ENCODE results near the gene ERC1.
"Not testable (repeated sequence)": the region's sequence is repeated elsewhere in the genome, so short reads cannot be mapped to it uniquely, and the experiment has no call there.

The ERC1 gene

DNA sequence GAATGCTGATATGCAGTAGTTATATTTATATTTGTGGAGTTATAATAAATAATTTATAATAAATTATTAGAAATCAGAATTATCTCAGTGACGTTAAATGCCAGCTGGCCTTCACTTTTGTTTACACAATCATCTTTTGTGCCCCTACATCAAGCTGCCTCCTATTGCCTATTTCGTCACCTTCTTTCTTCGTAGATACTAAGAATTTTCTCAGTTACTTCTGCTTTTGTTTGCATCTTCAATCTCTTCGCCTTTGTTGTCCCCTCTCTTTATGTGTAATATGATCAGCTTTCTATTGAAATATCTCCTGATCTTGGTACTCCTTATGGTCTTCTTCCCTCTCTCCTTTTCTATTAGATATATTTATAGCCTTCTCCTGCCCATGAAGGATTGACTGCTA is 197.0 kb downstream of the ERC1 start:
- H3K27me3 ChIP-seq, result no peaks in the 10 kb centered on the region
- peaks cover 22% of the 10 kb centered on the region for H3K36me3 ChIP-seq
- no peak overlapping the region for H3K27ac ChIP-seq
- H3K4me3 ChIP-seq (ENCODE audit: low read depth in 1 of 2, low read length in 1 of 2), result no peak overlapping the region
- no peaks in the 10 kb centered on the region for H3K9me3 ChIP-seq
- TF ChIP-seq, protein P1, sequence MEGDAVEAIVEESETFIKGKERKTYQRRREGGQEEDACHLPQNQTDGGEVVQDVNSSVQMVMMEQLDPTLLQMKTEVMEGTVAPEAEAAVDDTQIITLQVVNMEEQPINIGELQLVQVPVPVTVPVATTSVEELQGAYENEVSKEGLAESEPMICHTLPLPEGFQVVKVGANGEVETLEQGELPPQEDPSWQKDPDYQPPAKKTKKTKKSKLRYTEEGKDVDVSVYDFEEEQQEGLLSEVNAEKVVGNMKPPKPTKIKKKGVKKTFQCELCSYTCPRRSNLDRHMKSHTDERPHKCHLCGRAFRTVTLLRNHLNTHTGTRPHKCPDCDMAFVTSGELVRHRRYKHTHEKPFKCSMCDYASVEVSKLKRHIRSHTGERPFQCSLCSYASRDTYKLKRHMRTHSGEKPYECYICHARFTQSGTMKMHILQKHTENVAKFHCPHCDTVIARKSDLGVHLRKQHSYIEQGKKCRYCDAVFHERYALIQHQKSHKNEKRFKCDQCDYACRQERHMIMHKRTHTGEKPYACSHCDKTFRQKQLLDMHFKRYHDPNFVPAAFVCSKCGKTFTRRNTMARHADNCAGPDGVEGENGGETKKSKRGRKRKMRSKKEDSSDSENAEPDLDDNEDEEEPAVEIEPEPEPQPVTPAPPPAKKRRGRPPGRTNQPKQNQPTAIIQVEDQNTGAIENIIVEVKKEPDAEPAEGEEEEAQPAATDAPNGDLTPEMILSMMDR (IDR thresholded peaks at IDR 0.05), result no peak
- no peaks in the 10 kb centered on the region for H3K4me1 ChIP-seq (ENCODE audit: control insufficient read depth in 1 of 2, insufficient read depth in 1 of 2, low read depth in 1 of 2, low read length in 1 of 2)

DNA sequence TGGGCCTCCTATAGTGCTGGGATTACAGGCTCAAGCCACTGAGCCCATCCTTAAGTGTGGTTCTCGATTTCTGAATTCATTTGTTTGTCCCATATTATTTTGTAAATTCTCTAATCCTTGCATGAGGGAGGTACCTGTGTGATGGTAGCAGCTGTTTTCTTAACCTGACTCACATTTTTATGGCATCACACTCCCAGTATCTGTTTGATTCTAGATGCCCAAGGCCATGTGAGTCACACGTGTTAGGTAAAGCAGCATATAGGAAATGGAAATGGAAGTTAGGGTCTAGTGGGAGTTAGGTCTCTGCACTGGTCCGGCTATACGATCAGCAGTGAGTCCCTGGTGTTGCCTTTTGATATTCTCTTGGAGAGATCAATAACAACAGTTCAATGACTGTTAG is 198.1 kb downstream of the ERC1 start:
- no peaks in the 10 kb centered on the region for H3K4me1 ChIP-seq (ENCODE audit: control insufficient read depth in 1 of 2, insufficient read depth in 1 of 2, low read depth in 1 of 2, low read length in 1 of 2)
- no peak overlapping the region for H3K4me3 ChIP-seq (ENCODE audit: low read depth in 1 of 2, low read length in 1 of 2)
- no peaks in the 10 kb centered on the region for H3K27me3 ChIP-seq
- no peaks in the 10 kb centered on the region for H3K9me3 ChIP-seq
- H3K27ac ChIP-seq, result no peak overlapping the region
- TF ChIP-seq, protein P1 (IDR thresholded peaks at IDR 0.05), result no peak
- peaks cover 15% of the 10 kb centered on the region for H3K36me3 ChIP-seq

GRCh38 chr12:1195513-1195912 is 204.5 kb downstream of the ERC1 start:
- Histone ChIP-seq H3K4me1 (ENCODE audit: control insufficient read depth in 1 of 2, insufficient read depth in 1 of 2, low read depth in 1 of 2, low read length in 1 of 2) (no peaks in the 10 kb centered on the region), H3K36me3 (peaks cover 4% of the 10 kb centered on the region), H3K9me3 (no peaks in the 10 kb centered on the region), H3K27ac (no peak overlapping the region), H3K4me3 (ENCODE audit: low read depth in 1 of 2, low read length in 1 of 2) (no peak overlapping the region), H3K27me3 (no peaks in the 10 kb centered on the region)
- TF ChIP-seq, protein P1 (IDR thresholded peaks at IDR 0.05), result no peak

DNA sequence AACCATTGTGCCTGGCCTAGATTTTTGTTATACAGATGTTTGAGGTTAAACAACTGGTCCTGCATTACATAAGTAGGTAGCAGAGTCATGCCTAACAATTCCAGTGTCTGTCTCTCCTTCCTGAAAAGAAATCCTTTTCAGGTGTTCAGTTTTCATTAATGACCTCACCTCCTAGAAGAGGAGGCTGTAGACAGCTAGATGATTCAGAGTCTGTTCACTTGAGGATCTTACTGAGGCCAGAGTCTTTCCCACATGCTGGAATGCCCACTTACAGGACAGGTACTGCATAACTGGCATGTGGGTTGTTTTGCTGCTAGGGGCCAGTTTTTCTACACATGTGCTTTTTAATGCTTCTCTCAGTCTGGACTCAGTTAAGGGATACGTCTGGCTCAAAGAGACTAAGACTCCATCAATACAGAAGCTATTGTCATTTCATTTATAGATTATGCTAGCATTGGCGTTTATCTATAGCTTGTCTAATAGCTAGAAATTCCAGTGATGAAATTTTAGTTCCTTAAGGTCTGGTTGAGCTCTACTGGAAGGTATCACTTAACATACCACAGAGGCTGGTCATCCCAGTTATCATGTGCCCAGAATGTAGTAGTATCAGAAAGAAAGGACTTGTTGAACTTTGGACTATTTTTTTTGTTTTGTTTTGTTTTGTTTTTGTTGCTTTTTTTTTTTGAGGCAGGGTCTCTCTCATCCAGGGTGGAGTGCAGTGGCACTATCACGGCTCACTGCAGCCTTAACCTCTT is 206.4 kb downstream of the ERC1 start:
- no peak overlapping the region for H3K4me3 ChIP-seq (ENCODE audit: low read depth in 1 of 2, low read length in 1 of 2)
- no peaks in the 10 kb centered on the region for H3K27me3 ChIP-seq
- TF ChIP-seq, protein P1 (IDR thresholded peaks at IDR 0.05), result no peak
- no peaks in the 10 kb centered on the region for H3K4me1 ChIP-seq (ENCODE audit: control insufficient read depth in 1 of 2, insufficient read depth in 1 of 2, low read depth in 1 of 2, low read length in 1 of 2)
- H3K27ac ChIP-seq, result no peak overlapping the region
- peaks cover 4% of the 10 kb centered on the region for H3K36me3 ChIP-seq
- H3K9me3 ChIP-seq, result no peaks in the 10 kb centered on the region

- H3K27me3 ChIP-seq; H3K9me3 ChIP-seq; H3K27ac ChIP-seq; H3K4me3 ChIP-seq (ENCODE audit: low read depth in 1 of 2, low read length in 1 of 2); H3K4me1 ChIP-seq (ENCODE audit: control insufficient read depth in 1 of 2, insufficient read depth in 1 of 2, low read depth in 1 of 2, low read length in 1 of 2); H3K36me3 ChIP-seq: not testable (repeated sequence)
These were observed 207.8 kb downstream of the ERC1 start for GRCh38 chr12:1198854-1199253.

DNA sequence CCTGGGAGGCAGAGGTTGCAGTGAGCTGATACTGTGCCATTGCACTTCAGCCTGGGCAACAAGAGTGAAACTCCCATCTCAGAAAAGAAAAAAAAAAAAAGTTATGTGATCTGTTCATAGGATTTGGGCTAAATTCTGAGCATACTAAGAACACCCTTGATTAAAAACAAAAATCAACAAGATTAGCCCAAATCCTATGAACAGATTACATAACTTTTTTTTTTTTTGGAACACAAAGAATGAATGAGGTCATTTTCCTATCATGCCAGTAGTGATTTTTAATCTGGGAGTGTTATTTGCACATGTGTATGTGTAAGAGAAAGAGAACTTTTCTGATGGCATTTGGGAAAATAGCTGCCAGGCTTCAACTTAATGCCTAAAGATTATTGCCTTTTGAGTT is 208.7 kb downstream of the ERC1 start:
- TF ChIP-seq, protein P1 (IDR thresholded peaks at IDR 0.05), result no peak

More for the DNA sequence above, 208.7 kb downstream of the ERC1 start:
- H3K4me3 ChIP-seq (ENCODE audit: low read depth in 1 of 2, low read length in 1 of 2), result no peak overlapping the region
- H3K9me3 ChIP-seq, result no peaks in the 10 kb centered on the region
- H3K27ac ChIP-seq, result no peak overlapping the region
- H3K27me3 ChIP-seq, result no peaks in the 10 kb centered on the region
- peaks cover 4% of the 10 kb centered on the region for H3K36me3 ChIP-seq
- peaks cover 0 to 5% of the 10 kb centered on the region in 2 experiments for H3K4me1 ChIP-seq (ENCODE audit: control insufficient read depth in 1 of 2, insufficient read depth in 1 of 2, low read depth in 1 of 2, low read length in 1 of 2)
